OCI-LY3 (cell line): ENCODE measurements around the gene KIZ.

ENCODE experiments used
- H2AFZ ChIP-seq: fragments of 200-600, 300-600 bp; shearing (Covaris generic); 2 replicates; pipeline ENCODE4 v1.6.0; 2014; ENCODE audit warnings: antibody characterized with exemption, low read depth, low read length
- H3K27ac ChIP-seq: fragments of 200-600, 300-600 bp; sonication (generic); 2 replicates; pipeline ENCODE4 v1.5.1; 2014; ENCODE audit warnings: mild to moderate bottlenecking, low read length, moderate library complexity, mixed read lengths
- H3K27me3 ChIP-seq: fragments of 200-600, 300-600 bp; sonication (generic); 2 replicates; pipeline ENCODE4 v1.6.1; 2014; ENCODE audit warnings: low read depth, low read length, mixed read lengths
- H3K36me3 ChIP-seq: fragments of 200-600, 300-600 bp; sonication (generic); replicated peaks from 2 replicates; pipeline ENCODE3; 2014; ENCODE audit warnings: low read depth, low read length, mixed read lengths
- H3K4me1 ChIP-seq: fragments of 300-600, 200-600 bp; sonication (generic); 2 replicates; pipeline ENCODE4 v1.6.1; 2014; ENCODE audit warnings: low read length, mixed read lengths
- H3K4me2 ChIP-seq: fragments of 200-600, 300-600 bp; sonication (generic); 2 replicates; pipeline ENCODE4 v1.6.1; 2014; ENCODE audit warnings: low read length, mixed read lengths
- H3K4me3 ChIP-seq: fragments of 300-600, 200-600 bp; sonication (generic); 2 replicates; pipeline ENCODE4 v1.5.1; 2014; ENCODE audit warnings: antibody characterized with exemption, mild to moderate bottlenecking, low read length, moderate library complexity
- H3K79me2 ChIP-seq: fragments of 300-600, 200-600 bp; shearing (Covaris generic); 2 replicates; pipeline ENCODE4 v1.6.1; 2014; ENCODE audit warnings: mild to moderate bottlenecking, low read length, mixed read lengths
- H3K9ac ChIP-seq: fragments of 300-600, 200-600 bp; shearing (Covaris generic); 2 replicates; pipeline ENCODE4 v1.6.0; 2014; ENCODE audit warnings: mild to moderate bottlenecking, low read length, moderate library complexity
- H3K9me3 ChIP-seq: fragments of 200-600, 300-600 bp; shearing (Covaris generic); 2 replicates; pipeline ENCODE4 v1.6.1; 2014; ENCODE audit warnings: low read length, mixed read lengths; ENCODE audit not compliant: insufficient read depth
- H4K20me1 ChIP-seq: fragments of 200-600, 300-600 bp; sonication (generic); 2 replicates; pipeline ENCODE4 v1.6.1; 2016; ENCODE audit warnings: low read length, mixed read lengths; ENCODE audit not compliant: insufficient read depth
- EZH2phosphoT487 ChIP-seq: fragments of 200-600 bp; shearing (Covaris generic); IDR thresholded peaks from 2 replicates; pipeline ENCODE4 v1.6.1; 2018; ENCODE audit warnings: antibody characterized with exemption, mixed run types, low read depth
- TF ChIP-seq, protein P1 (sequence below): fragments of 200-600, 300-600 bp; sonication (generic); IDR thresholded peaks from 2 replicates; pipeline ENCODE4 v1.5.1; 2014; ENCODE audit warnings: antibody characterized with exemption, low read length, low read depth

KIZ gene

GRCh38 chr20:21294755-21295154, 168.9 kb downstream of the KIZ start:
- Histone ChIP-seq H3K27ac (no peak overlapping the region), H3K9ac (no peak overlapping the region), H4K20me1 (no peaks in the 10 kb centered on the region), H2AFZ (no peak overlapping the region), H3K27me3 (peaks cover 6% of the 10 kb centered on the region; the same call in 1 of the 2 replicates), H3K4me1 (no peaks in the 10 kb centered on the region), H3K4me3 (no peak overlapping the region), H3K79me2 (no peaks in the 10 kb centered on the region), H3K9me3 (no peaks in the 10 kb centered on the region), H3K36me3 (no peaks in the 10 kb centered on the region), H3K4me2 (no peak overlapping the region)
- no peak for TF ChIP-seq EZH2phosphoT487
- TF ChIP-seq, protein P1, sequence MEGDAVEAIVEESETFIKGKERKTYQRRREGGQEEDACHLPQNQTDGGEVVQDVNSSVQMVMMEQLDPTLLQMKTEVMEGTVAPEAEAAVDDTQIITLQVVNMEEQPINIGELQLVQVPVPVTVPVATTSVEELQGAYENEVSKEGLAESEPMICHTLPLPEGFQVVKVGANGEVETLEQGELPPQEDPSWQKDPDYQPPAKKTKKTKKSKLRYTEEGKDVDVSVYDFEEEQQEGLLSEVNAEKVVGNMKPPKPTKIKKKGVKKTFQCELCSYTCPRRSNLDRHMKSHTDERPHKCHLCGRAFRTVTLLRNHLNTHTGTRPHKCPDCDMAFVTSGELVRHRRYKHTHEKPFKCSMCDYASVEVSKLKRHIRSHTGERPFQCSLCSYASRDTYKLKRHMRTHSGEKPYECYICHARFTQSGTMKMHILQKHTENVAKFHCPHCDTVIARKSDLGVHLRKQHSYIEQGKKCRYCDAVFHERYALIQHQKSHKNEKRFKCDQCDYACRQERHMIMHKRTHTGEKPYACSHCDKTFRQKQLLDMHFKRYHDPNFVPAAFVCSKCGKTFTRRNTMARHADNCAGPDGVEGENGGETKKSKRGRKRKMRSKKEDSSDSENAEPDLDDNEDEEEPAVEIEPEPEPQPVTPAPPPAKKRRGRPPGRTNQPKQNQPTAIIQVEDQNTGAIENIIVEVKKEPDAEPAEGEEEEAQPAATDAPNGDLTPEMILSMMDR, result no peak
